C4-2B (cell line): Measurements from ENCODE around the gene GNS.

Experiments
- ZFX ChIP-seq: fragments of 450-650 bp; IDR thresholded peaks from 2 replicates; pipeline ENCODE4 v1.6.1; 2017
- TF ChIP-seq, protein P1 (sequence below): fragments of 450-650 bp; conservative IDR thresholded peaks from 2 replicates; pipeline ENCODE4 v1.5.1; 2017; ENCODE audit warnings: mild to moderate bottlenecking

DNA sequence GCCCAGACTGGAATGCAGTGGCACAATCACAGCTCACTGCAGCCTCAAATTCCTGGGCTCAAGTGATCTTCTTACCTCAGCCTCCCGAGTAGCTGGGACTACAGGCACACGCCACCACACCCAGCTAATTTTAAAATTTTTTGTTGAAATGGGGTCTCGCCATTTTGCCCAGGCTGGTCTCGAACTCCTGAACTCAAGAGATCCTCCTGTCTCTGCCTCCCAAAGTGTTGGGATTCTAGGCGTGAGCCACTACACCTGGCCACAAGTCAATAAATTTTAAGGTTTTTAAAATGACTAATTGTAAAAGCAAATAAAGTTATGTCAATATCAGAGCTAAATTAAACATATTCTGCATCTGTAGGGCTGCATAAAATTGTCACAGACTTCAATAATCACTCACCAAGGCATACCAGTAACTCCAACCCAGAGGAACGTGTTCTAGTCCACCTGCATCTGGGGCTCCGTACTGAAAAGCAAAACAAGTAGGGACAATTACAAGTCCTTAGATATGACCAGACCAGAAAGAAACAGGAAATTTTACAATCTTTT is 13.9 kb downstream of the GNS start:
- TF ChIP-seq, protein P1, sequence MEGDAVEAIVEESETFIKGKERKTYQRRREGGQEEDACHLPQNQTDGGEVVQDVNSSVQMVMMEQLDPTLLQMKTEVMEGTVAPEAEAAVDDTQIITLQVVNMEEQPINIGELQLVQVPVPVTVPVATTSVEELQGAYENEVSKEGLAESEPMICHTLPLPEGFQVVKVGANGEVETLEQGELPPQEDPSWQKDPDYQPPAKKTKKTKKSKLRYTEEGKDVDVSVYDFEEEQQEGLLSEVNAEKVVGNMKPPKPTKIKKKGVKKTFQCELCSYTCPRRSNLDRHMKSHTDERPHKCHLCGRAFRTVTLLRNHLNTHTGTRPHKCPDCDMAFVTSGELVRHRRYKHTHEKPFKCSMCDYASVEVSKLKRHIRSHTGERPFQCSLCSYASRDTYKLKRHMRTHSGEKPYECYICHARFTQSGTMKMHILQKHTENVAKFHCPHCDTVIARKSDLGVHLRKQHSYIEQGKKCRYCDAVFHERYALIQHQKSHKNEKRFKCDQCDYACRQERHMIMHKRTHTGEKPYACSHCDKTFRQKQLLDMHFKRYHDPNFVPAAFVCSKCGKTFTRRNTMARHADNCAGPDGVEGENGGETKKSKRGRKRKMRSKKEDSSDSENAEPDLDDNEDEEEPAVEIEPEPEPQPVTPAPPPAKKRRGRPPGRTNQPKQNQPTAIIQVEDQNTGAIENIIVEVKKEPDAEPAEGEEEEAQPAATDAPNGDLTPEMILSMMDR, result no peak
- TF ChIP-seq ZFX, result no peak
